Peyer's patch (tissue), 4 donors: ENCODE data around the gene SLAMF1.

Experiments used
- CTCF ChIP-seq, 6 experiments: fragments of 450-650 bp in 4 of 6; fragments of 200-600 bp in 2 of 6; sonication (generic) in 1 of 6; IDR thresholded peaks; one replicate each; pipeline ENCODE4 v1.5.1; 2017 to 2019; ENCODE audit warnings: antibody characterized with exemption in 6 of 6, mild to moderate bottlenecking in 3 of 6, moderate library complexity in 1 of 6
- POLR2A ChIP-seq, 2 donors: fragments of 450-650 bp; IDR thresholded peaks; one replicate each; pipeline ENCODE4 v1.5.1; 2017; ENCODE audit warnings: antibody characterized with exemption in 2 of 2, mild to moderate bottlenecking in 2 of 2, moderate library complexity in 2 of 2

DNA sequence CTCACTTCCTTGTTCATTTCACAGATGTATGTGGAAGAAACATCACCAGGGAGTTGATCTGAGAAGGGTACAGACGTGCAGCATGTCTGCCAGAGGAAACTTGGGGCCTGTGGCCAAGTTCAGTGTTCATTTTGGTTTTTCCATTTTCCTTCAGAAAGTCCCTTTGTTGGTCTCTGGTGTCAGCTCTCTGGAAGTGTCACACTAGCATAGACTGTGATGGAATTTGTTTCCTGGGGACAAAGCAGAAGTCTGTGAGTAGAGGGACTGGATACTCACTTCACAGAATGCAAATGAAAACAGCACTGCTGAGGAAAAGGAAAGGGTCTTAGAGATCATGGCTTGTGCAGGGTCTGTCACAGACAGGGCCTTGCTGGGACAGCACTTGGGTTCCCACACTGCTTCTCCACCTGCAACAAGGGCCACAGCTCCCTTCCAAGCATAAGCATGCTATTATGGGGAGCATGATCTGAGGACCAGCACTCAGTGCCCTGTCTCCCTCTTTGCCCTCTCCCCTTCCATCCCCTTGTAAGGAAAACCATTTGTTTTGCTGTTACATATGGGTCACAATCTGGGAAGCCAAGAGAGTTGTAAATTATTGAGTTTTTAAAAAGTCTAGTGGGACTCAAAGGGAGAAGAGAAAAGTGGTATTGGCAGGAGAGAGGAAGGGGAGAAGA lies 36.1 kb downstream of the SLAMF1 start:
- TF ChIP-seq POLR2A (IDR thresholded peaks at IDR 0.05) (no peak), CTCF (IDR thresholded peaks at IDR 0.05) (no peak)
